Mesenchymal stem cell (in vitro differentiated cells and primary cell): Measurements from ENCODE around the gene C1QTNF9.
"Not testable (repeated sequence)": the region's sequence is repeated elsewhere in the genome, so short reads cannot be mapped to it uniquely, and the experiment has no call there.

Experiments used
- DNase-seq: peaks from one replicate; pipeline ENCODE4 v3.0.0-alpha.2; 2013
- H2AFZ ChIP-seq: one replicate; pipeline ENCODE4 v1.6.1; 2013; ENCODE audit warnings: low read depth, mild to moderate bottlenecking, control low read depth, inconsistent platforms, low read length, moderate library complexity
- H2AK5ac ChIP-seq: 2 replicates; pipeline ENCODE4 v1.6.1; 2013; ENCODE audit warnings: low read length, moderate library complexity, mild to moderate bottlenecking, inconsistent platforms; ENCODE audit not compliant: severe bottlenecking
- H2BK120ac ChIP-seq: one replicate; pipeline ENCODE4 v1.6.1; 2013; ENCODE audit warnings: low read depth, mild to moderate bottlenecking, inconsistent platforms, low read length, moderate library complexity
- H2BK12ac ChIP-seq, 2 experiments: one replicate each; pipeline ENCODE4 v1.6.1; 2013; ENCODE audit warnings: inconsistent platforms in 2 of 2, low read length in 2 of 2, mild to moderate bottlenecking in 2 of 2, moderate library complexity in 2 of 2, control low read depth in 1 of 2
- H2BK15ac ChIP-seq: one replicate; pipeline ENCODE4 v1.6.1; 2013; ENCODE audit warnings: mild to moderate bottlenecking, low read depth, inconsistent platforms; ENCODE audit not compliant: poor library complexity, severe bottlenecking
- H2BK5ac ChIP-seq: 2 replicates; pipeline ENCODE4 v1.6.1; 2013; ENCODE audit warnings: low read depth, mild to moderate bottlenecking, low read length, control low read depth, inconsistent platforms; ENCODE audit not compliant: poor library complexity, severe bottlenecking
- H3K14ac ChIP-seq, 2 experiments: one replicate each; pipeline ENCODE4 v1.6.1; 2013; ENCODE audit warnings: inconsistent platforms in 2 of 2, low read length in 2 of 2, control low read depth in 1 of 2, mild to moderate bottlenecking in 1 of 2, moderate library complexity in 1 of 2
- H3K18ac ChIP-seq, 2 experiments: one replicate each; pipeline ENCODE4 v1.6.1; 2013; ENCODE audit warnings: inconsistent platforms in 2 of 2, low read length in 2 of 2, control low read depth in 1 of 2, low read depth in 1 of 2, mild to moderate bottlenecking in 1 of 2
- H3K23ac ChIP-seq, 2 experiments: one replicate each; pipeline ENCODE4 v1.6.1; 2013; ENCODE audit warnings: inconsistent platforms in 2 of 2, low read length in 2 of 2, mild to moderate bottlenecking in 2 of 2, moderate library complexity in 2 of 2, control low read depth in 1 of 2
- H3K27ac ChIP-seq: 2 replicates; pipeline ENCODE4 v1.5.1; 2013; ENCODE audit warnings: mild to moderate bottlenecking, moderate library complexity, low read length, control low read depth, inconsistent platforms; ENCODE audit not compliant: poor library complexity, severe bottlenecking
- H3K27me3 ChIP-seq, 2 experiments: 2 replicates each; pipeline versions ENCODE4 v1.6.1 to v1.7.0; 2013; ENCODE audit warnings: low read length in 2 of 2, mild to moderate bottlenecking in 2 of 2, moderate library complexity in 2 of 2, control low read depth in 1 of 2, inconsistent platforms in 1 of 2; ENCODE audit not compliant: control insufficient read depth in 1 of 2, insufficient read depth in 1 of 2
- H3K36me3 ChIP-seq, 2 experiments: 2 replicates each; pipeline versions ENCODE4 v1.6.1 to v1.7.0; 2013; ENCODE audit warnings: low read length in 2 of 2, control low read depth in 1 of 2, inconsistent platforms in 1 of 2, low read depth in 1 of 2, mild to moderate bottlenecking in 1 of 2; ENCODE audit not compliant: insufficient read depth in 2 of 2, control insufficient read depth in 1 of 2
- H3K4ac ChIP-seq, 2 experiments: one replicate each; pipeline ENCODE4 v1.6.1; 2013; ENCODE audit warnings: inconsistent platforms in 2 of 2, low read length in 2 of 2, mild to moderate bottlenecking in 2 of 2, moderate library complexity in 2 of 2, control low read depth in 1 of 2, low read depth in 1 of 2
- H3K4me1 ChIP-seq: 2 replicates; pipeline ENCODE4 v1.6.1; 2013; ENCODE audit warnings: low read depth, low read length, control low read depth; ENCODE audit not compliant: control insufficient read depth, insufficient read depth
- H3K4me2 ChIP-seq: 2 replicates; pipeline ENCODE4 v1.6.1; 2013; ENCODE audit warnings: low read length, mild to moderate bottlenecking, inconsistent platforms; ENCODE audit not compliant: poor library complexity, severe bottlenecking
- H3K4me3 ChIP-seq, 2 experiments: 2 replicates each; pipeline versions ENCODE4 v1.5.1 to v1.7.0; 2013; ENCODE audit warnings: low read length in 2 of 2, mild to moderate bottlenecking in 2 of 2, control low read depth in 1 of 2, low read depth in 1 of 2; ENCODE audit not compliant: insufficient read depth in 1 of 2
- H3K79me1 ChIP-seq: replicated peaks from 2 replicates; pipeline ENCODE4 v1.6.1; 2013; ENCODE audit warnings: mild to moderate bottlenecking, control low read depth, low read length, inconsistent platforms; ENCODE audit not compliant: poor library complexity, severe bottlenecking
- H3K9ac ChIP-seq: 2 replicates; pipeline ENCODE4 v1.7.0; 2013; ENCODE audit warnings: mild to moderate bottlenecking, low read length, moderate library complexity
- H3K9me3 ChIP-seq: 2 replicates; pipeline ENCODE4 v1.7.0; 2013; ENCODE audit warnings: mild to moderate bottlenecking, low read length; ENCODE audit not compliant: control insufficient read depth
- H4K8ac ChIP-seq: one replicate; pipeline ENCODE4 v1.6.1; 2013; ENCODE audit warnings: inconsistent platforms, mild to moderate bottlenecking, low read length, moderate library complexity
- H4K91ac ChIP-seq: one replicate; pipeline ENCODE4 v1.6.1; 2013; ENCODE audit warnings: mild to moderate bottlenecking, low read length, inconsistent platforms
- WGBS: methylation state at CpG from one replicate; pipeline ENCODE4 v1.1.7; 2013; ENCODE audit warnings: mixed read lengths; 5-methylcytosine and 5-hydroxymethylcytosine counted together

C1QTNF9 gene

GRCh38 chr13:24371273-24371672, 61.9 kb downstream of the C1QTNF9 start:
- not testable (repeated sequence) for DNase-seq, H2BK12ac ChIP-seq, H2BK120ac ChIP-seq, H3K9ac ChIP-seq, H3K9me3 ChIP-seq, H4K91ac ChIP-seq, H3K36me3 ChIP-seq, H3K14ac ChIP-seq, H3K18ac ChIP-seq, H2BK5ac ChIP-seq, H3K79me1 ChIP-seq, H3K23ac ChIP-seq, H3K4ac ChIP-seq, H3K4me2 ChIP-seq, H2AFZ ChIP-seq, H2BK15ac ChIP-seq, H3K4me3 ChIP-seq, H3K27ac ChIP-seq, H2AK5ac ChIP-seq, H4K8ac ChIP-seq, H3K4me1 ChIP-seq
- H3K27me3 ChIP-seq = peaks cover 0 to 25% of the 10 kb centered on the region in 2 experiments
- 81% methylated on average over 8 of the region's 9 CpGs for WGBS
